SHP77 treated with DMSO at 0.1 percent for 48 hours (cell line): ENCODE results near the gene RNF157.

Source experiments
- DNase-seq: peaks from one replicate; lab custom pipeline; 2025; lab: John Stamatoyannopoulos, UW

The RNF157 gene

GRCh38 chr17:76240461-76241203, at the start of gene RNF157:
Gene RNF157 (minus strand): TSS chr17:76240493. CDS start chr17:76240240, 253 bp downstream.
- no peak for DNase-seq

- no peak for DNase-seq
Observed at GRCh38 chr17:76281573-76282371, 41.5 kb upstream of the RNF157 start.

- DNase-seq: no peak
Observed at GRCh38 chr17:76280650-76281049, 40.4 kb upstream of the RNF157 start.

- DNase-seq: no peak
Observed at GRCh38 chr17:76279742-76280287, 39.5 kb upstream of the RNF157 start.

- peak; percentile 66 for DNase-seq
Observed at GRCh38 chr17:76278952-76279741, 38.9 kb upstream of the RNF157 start.

- DNase-seq: no peak
Observed at GRCh38 chr17:76278268-76278908, 38.1 kb upstream of the RNF157 start.

GRCh38 chr17:76277300-76278267, 37.3 kb upstream of the RNF157 start:
- no peak for DNase-seq

GRCh38 chr17:76276461-76277299, 36.4 kb upstream of the RNF157 start:
- no peak for DNase-seq

GRCh38 chr17:76276069-76276431, 35.8 kb upstream of the RNF157 start:
- no peak for DNase-seq

- no peak for DNase-seq
Observed at GRCh38 chr17:76275382-76276068, 35.2 kb upstream of the RNF157 start.

- DNase-seq: no peak
Observed at GRCh38 chr17:76274112-76274956, 34.0 kb upstream of the RNF157 start.

GRCh38 chr17:76273445-76274111, 33.3 kb upstream of the RNF157 start:
- no peak for DNase-seq

- no peak for DNase-seq
Observed at GRCh38 chr17:76272541-76273444, 32.5 kb upstream of the RNF157 start.

GRCh38 chr17:76271669-76272540, 31.6 kb upstream of the RNF157 start:
- no peak for DNase-seq
